Pulmonary artery endothelial cell (primary cell): ENCODE data around the gene TRIM37. TPM values are rescaled to one million over a fixed set of nuclear protein-coding genes. Genes with fewer than 3 reads are reported as not detected.
"Not testable (repeated sequence)": the region's sequence is repeated elsewhere in the genome, so short reads cannot be mapped to it uniquely, and the experiment has no call there.

Experiments
- DNase-seq: peaks from one replicate; pipeline ENCODE4 v3.0.0-alpha.2; 2011; ENCODE audit warnings: low read depth, low spot score
- total RNA-seq: library from RNA; depleted of rRNA; stranded (reverse); fragments of >200 nt; gene quantifications from 2 replicates; pipeline ENCODE4 v1.2.3, GENCODE V29; 2014

TRIM37 gene
- total RNA-seq, 1 donor from 2014 or later: 58.8 TPM

DNA sequence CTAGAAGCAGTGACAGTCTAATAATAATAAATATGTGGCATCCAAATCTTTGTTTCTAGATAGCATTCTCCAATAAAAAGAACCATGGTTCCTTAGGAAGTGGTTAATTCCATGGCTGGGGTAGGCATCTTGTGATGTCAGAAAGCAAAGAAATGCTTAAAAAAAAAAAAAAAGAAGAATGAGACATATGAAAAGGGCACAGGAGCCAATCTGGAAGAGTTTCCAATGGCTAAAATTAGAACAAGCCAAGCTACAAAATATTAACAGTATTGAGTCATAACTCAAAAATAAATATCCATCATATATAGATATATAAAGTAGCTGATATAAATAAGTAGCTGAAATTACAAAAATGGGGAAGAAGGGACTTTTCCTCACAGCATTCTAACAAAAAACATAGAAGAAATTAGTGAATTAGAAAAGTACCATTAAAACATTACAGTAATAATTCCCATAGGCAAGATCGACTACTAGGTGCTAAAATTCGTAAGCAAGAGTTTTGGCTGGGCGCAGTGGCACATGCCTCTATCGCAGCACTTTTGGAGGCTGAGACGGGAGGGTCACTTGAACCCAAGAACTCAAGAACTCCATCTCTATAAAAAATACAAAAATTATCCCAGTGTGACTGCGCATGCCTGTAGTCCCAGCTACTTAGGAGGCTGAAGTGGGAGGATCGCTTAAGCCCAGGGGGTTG is 111.3 kb downstream of the TRIM37 start:
- no peak for DNase-seq

DNA sequence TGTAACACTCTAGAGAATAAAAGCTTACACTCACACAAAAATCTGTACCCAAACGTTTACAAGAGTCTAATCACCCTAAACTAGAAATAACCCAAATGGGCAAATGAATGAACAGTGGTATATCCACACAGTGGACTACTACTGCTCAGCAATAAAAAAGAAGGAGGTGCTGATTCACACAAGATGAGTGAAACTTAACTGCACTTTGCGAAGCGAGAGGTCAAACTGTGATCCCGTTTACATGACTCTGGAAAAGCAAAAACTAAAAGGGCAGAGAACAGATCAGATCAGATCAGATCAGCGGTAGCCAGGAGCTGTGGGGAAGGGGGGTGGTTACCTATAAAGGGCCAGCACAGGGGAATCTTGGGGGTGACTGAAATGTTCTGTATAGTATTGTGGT is 113.4 kb downstream of the TRIM37 start:
- DNase-seq: no peak

DNA sequence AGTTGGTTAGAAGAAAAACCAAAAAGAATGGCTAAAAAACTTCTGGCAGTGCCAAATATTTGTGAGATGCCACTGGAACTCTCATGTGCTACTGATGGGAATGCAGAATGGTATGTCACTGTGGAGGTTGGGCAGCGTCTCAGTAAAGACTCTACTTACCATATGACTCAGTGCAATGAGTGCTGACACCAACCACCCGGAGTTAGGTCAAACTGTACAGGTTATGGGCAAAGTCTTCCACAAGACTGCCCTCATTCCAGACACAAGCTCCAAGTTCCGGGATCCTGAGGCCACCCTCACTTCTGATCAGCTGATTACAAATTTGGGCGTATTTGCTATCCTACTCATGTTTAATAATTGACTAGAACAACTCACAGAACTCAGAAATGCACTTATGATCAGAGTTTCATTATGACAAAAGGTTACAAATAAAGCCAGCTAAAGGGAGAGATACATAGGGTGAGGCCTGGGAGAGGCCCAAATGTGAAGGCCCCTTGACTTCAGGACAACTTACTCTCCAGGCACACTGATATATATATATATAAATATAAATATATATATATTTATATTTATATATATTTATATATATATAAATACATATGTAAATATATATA is 114.9 kb downstream of the TRIM37 start:
- no peak for DNase-seq

DNA sequence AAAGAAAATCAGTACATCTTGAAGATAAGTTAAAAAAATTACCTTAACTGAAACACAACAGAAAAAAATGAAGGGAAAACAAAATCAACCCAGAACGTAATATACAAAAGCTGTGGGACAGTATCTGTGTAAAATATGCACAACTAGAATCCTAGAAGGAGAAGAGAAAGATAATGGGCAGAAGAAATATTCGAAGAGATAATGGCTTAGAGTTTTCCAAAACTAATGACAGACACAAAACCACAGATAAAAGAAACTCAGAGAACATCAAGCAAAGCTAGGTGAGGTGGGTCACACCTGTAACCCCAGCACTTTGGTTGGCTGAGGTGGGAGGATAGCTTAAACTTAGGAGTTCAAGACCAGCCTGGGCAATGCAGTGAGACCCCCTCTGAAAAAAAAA is 117.1 kb downstream of the TRIM37 start:
- DNase-seq: no peak

DNA sequence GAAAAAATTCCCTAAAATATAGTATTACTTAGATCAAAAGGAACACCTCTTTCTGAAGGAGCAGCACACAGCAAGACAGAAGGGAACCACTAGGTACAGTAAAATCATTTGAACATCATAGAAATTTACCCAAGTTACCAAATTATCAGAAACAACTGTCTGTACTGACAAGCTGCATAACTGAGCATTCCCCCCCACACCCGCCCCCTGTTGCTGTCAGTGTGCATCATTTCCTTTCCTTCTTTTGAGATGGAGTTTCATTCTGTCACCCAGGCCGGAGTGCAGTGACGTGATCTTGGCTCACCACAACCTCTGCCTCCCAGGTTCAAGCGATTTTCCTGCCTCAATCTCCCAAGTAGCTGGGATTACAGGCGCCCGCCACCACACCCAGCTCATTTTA is 120.7 kb downstream of the TRIM37 start:
- no peak for DNase-seq

DNA sequence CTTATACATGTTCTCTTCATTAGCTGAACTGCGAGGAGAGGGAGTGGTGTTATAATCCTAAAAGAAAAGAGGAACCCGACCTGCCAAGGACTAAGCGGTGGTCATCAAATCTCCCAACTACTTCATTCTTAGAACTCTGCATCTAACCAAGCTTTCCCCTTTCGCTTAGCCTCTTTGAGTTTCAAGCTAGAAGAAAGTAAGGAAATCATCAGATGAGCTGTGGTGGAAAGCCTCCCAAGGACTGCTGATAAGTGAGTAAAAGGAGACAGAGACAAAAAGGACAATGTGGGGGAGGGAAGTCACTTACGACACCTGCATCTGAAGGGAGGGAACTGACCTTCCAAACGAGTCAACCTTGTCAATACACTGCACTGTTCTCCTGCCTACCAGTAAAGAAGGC is 121.3 kb downstream of the TRIM37 start:
- DNase-seq: no peak

DNA sequence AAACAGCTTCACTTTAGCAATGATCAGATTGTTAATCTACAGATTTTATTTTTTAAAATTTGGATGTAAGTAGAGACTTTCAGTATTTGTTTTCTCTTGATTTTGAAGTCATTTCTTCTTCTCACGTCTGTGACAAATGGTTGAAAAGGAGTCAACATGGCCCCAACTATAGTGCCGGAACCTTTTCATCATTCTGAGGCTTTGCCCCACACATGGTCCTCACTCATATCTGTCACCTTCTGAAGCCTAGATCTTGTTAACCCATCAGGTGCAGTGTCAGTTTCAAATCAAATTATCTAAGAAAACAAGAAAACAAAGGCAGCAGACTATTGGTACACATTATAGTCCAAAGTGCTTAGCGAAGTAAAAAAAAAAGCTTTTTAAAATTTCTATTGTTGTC is 124.1 kb downstream of the TRIM37 start:
- DNase-seq: no peak

DNA sequence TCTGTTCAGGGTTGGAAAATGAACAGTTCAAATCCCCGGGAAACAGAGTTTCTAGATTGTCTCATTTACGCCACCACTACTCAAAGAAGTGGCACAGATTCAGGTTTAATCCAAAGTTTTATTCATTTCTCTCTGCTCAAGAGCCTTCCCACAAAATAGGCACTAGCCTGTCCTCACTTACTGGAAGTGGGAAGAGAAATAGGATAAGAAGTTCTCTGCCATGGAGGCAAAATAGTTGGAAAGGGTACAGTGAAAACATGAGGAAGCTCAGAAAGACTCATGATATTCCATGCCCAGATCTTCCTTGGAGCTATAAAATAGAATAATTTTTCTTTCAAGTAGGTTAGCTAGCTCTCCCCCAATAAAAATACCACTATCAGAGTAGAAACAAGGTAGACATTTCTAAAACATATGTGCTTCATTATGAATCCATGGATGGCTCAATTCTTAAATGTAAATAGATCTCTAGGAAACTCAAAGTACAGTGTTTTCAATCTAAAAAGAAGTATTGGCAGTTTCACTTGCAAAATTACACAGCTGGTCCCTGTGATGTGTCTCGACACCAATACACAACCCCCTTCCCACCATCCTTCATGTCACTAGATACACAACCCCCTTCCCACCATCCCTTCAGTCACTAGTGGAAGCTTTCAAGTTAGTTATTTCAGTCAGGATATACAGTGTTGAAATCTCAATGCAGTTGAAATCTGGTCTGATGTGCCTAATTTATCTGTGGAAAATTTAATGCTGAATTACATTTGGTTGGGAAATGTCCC is 125.8 kb downstream of the TRIM37 start:
- no peak for DNase-seq

DNA sequence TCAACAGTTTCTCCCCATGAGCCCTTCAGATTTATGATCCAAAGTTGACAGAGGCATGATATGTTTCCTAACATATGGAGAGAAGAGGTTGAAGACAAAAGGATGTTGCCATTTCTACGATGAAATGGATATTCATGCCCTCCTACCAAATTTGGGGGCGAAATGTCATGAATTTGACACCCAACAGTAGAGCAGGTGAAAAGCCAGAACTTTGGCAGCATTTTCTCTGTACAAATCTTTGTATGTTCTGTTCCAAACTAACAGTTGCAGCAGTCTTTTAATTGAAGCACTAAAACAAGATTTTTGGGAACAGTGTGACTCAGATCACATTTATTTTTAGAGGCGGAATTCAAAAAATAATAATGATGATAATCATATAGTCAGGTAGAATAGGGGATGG is 130.1 kb downstream of the TRIM37 start:
- no peak for DNase-seq

DNA sequence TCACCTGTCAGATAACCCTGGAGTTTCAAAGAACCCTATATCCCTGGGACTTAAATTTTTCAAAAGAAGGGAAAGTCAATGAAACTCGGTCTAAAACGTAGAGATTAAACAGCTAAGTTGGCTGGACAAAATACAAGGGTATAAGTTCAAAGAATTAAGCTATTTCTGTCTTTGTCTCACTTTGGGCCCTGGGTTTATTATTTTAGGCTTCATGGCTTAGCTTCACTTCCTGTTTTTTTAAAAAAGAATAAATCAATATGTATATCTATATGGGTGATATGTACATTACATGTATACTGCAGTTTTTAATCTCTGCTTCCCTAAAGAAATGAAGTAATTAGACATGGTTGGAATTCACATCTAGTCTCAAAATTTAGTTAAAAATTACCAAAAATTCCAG is 132.3 kb downstream of the TRIM37 start:
- no peak for DNase-seq

DNA sequence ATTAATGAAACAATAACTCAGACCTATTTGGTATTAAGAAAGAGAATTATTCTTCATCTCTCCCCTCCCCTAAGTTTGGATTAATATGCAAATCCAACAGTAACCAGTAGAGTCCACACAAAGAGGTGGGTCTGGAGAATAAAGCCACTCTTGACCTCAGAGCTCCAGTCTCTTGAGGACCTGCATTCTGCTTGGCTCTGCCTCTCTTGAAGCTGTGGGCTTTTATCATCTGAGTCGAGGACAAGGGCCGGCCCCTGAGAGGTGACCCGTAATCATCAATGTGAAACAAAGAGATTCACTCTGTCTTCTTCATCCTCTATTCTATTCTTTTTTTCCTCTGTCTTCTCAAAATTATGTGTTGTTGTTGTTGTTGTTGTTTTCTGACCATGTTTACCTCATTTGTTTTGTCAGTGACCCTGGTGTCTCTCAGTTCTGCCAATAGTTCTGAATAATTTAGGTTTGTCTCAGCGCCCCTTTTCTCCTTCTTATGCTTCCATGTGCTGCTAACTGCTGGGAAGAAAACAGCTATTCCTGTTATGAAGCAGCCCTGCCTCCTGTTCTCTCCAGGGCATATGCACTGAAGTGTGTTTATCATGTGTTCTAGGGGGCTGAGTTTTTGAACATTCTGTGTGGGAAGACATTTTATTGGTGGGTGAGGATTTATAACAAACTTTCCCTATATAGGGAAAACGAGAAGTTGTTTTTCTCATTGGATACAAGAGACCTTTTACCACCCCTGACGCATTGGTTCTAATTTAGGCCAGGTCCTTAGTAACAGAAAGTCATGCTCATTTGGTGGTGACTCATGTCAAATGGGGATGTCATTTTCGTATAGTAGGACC is 135.8 kb downstream of the TRIM37 start:
- no peak for DNase-seq

DNA sequence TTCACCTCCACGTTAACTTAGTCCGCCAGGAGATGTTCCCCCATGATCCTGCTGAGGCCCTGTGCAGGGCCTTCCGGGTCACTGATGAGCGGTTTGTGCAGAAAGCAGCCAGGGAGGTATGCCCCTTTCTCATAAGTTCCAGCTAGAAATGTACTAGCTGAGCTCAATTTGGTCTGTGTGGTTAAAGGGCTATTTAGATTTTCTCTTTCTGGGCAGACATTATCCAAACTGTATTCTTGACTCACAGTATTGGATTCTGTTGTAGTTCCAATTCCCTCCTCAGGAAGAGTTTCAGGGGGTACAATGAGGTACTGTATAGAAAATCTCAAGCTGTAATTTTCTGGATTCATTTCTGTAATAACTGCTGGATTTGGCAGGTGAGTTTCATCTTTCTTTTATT is 137.1 kb downstream of the TRIM37 start:
- no peak for DNase-seq

DNA sequence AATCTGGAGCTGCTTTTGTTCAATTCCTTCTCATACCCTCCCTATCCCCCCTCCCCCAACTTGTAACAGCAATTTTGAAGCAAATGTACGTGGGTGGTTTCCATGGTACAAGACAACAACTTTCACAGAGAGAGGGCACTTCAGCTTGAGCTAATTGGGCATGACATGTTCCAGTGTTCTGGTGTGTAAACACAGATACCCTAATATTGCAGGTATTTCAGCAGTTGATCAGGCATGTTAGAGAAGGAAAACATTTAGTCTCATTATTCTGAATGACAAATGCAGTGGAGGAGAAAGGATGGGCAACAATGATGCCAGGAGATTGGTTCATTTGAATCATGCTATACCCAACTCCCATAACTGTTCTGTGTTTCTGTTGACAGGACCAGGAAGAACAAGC is 137.5 kb downstream of the TRIM37 start:
- DNase-seq: no peak

DNA sequence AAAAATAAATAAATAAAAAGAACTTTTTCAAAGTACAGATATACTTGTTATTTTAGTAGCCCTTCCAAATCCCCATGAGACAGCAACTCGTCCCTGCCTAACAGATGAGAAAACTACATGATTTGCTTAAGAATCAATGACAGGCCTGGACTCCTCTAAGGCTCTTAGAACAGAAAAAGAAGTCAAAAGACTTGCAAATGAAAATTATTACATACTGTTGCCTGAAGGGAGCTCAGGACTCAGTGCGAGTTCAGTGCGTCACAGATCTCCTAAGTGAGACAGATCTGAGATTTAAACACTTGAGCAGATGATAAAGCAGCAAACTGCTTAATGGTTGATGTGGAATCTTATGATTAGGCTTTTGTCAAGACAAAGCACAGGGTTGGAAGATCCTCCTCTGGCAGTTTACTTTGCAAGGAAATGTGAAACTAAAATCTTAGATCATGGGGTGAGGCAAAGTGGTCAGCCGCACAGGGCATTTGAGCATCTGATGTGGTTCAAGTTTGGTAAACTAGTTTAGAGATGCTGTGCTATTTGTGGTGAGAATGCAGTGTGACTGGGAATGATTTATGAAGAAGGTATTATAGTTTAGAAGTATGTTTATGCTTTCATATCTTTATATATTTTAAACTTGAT is 138.1 kb downstream of the TRIM37 start:
- no peak for DNase-seq

DNA sequence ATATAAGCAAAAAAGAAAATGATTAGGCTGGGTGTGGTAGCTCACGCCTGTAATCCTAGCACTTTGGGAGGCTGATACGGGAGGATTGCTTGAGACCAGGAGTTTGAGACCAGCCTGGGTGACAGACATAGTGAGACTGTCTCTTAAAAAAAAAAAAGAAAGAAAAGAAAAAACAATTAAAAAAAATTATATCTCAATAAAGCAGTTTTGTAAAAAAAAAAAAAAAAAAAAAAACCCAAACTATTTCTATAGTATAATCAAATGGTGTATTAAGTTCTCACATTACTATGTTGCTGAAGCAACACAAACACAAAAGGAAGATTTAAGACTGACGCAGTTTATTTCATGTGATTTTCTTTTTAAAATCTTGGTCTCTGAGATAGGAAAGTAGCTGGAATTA is 140.5 kb downstream of the TRIM37 start:
- DNase-seq: no peak

DNA sequence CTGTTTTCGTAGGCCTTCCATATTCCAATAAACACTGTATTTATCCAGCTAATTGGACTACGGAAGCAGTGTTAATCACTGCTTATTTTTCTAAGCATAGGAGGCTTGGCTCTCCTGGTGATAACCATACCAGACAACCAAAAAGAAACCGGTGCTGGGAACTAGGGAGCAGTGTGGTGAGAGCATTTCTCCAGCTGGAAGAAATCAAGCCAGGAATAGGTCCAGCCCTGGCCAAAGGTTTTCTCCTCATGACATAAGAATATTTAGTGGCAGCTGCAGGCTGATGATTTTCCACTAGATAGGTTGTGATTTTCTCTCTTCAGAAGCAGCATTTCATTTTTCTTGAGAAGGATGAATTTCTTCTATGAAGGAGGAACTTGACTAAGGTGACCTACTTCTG is 141.5 kb downstream of the TRIM37 start:
- DNase-seq: no peak

DNA sequence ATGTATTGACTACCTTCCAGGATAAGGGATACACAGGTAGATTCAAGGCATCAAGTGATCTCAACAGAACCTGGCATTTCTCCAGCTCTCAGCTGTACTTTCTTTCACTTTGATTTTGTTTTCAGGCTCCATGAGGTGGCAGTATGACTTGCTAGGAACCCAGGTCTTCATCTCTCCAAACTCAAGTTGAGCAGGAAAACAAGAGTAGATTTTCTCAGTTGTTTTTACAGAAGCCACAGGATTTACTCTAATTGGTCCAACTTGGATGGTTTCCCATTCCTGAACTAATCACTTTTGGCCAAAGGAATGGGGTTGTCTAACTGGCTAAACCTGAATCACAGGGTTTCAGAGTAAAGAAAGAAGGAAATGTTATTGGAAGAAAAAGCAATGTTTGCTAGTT is 146.6 kb downstream of the TRIM37 start:
- no peak for DNase-seq

DNA sequence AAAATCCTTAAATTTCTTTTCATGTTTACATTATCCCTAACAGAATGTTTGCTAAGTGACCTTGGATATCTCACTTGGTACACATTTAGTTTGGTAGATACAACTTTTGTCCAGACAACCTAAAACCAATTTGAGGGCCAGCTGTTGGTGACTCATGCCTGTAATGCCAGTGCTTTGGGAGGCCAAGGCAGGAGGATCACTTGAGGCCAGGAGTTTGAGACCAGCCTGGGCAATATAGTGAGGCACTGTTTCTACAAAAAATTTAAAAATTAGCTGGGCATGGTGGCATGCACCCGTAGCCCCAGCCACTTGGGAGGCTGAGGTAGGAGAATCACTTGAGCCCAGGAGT is 149.0 kb downstream of the TRIM37 start:
- DNase-seq: not testable (repeated sequence)

DNA sequence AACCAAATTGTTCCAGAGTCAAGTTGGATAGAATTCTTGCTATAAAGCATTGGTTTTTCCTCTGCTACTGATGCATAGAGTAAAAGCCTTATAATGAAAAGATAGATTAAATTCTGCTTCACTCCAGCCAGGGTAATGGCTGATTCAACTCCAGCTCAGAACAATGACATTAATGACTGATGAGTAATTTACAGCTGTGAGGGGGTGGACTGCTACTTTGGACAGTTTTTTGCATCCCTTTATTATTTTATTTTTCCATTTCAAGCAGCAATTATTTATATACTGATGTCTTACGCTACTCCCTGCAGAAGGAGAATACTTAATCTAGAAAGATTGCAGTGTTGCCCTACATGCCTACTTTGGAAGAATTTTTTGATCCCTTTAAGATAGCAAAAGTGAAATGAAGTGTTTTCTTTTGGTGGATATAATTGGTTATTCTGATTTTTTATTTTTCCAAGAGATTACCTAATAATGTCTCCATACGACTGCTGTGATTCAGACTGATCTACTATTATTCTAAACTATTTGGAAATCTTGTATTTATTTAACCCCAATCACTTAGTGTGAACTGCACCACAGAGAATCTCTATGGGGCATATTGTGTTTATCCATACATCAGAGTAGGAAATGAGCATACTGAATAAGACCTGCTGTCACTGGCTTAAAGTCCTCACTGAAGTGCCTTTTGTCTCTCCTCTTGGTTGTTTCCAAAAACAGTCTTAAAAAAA is 149.5 kb downstream of the TRIM37 start:
- peak; percentile 4 for DNase-seq

DNA sequence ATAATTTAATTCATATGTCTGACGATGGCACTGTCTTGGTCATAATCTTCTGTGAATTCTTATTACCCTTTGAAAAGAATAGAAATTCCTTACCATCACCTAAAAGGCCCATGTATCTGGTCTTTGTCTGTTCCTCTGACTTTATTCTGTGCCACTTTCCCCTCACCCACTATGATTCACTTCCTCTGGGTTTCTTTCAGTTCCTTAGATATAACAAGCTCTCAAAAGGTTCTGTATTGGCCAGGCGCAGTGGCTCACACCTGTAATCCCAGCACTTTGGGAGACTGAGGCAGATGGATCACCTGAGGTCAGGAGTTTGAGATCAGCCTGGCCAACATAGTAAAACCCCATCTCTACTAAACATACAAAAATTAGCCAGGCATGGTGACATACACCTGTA is 152.3 kb downstream of the TRIM37 start:
- not testable (repeated sequence) for DNase-seq

DNA sequence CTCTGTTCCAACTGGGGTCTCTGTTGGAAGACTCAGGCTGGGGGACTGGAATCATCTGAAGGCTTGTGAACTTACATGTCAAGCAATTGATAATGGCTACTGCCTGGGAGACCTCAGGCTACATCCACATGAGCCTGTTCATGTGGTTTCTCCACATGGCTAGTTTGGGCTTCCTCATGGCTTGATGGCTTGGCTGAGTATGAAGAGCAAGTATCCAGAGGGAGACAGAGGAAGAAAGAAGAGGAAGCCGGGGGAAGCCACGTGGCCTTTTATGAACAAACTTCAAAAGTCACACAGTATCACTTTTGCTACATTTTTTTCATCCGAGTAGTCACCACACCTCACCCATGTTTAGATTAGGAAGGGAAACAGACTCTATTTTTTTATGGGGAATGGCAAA is 158.9 kb downstream of the TRIM37 start:
- DNase-seq: no peak
